HG02970 (cell line): ENCODE measurements around the gene BTK.
"Not testable (repeated sequence)": the region's sequence is repeated elsewhere in the genome, so short reads cannot be mapped to it uniquely, and the experiment has no call there.

ENCODE experiments used
- ATAC-seq: cut with Tn5 transposase; IDR thresholded peaks from one replicate; pipeline ENCODE4 v1.9.1; 2021; ENCODE audit warnings: mild to moderate bottlenecking, moderate library complexity, moderate number of reproducible peaks; ENCODE audit not compliant: unreplicated experiment, low FRiP score

The BTK gene

DNA sequence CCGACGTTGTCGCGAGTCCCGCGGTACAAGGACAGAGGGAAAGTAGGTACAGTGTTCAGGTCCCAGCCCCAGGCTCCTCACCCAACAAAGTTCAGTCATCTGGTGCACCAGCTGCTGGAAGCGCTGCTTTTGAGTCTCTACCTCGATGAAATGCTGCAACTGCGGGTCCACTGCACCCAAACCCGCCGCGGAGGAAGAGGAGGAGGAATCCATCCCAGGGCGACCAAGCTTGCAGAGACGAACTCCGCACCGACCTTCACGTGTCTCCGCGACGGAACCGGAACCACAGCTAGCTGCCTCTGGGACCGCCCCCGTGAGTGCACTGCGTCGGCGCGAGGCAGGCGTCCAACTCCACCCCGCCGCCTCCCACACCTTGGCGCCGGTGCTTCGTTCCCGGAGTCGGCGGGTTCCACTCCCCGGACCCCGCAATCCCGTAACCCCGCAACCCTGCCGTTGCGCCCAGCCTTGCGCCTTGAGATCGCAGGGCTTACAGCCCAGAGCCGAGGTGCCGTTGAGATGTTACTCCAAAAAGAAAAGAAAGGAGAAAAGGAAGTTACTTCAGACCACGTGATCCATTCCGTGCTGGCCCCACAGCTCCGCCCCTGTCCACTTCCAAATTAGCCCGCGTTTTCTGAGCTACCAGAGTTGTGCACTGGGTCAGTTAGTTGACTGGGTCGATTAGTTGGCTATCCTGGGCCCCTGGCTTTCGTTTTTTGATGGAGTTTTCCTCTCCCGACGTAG lies 37.4 kb downstream of the BTK start, which contains the start of gene TIMM8A:
Gene TIMM8A, minus strand, starts transcription at position 291 of the 741 bp plus-strand sequence. Its CDS starts 78 bp downstream, at position 213.
- peak; percentile 96 for ATAC-seq

DNA sequence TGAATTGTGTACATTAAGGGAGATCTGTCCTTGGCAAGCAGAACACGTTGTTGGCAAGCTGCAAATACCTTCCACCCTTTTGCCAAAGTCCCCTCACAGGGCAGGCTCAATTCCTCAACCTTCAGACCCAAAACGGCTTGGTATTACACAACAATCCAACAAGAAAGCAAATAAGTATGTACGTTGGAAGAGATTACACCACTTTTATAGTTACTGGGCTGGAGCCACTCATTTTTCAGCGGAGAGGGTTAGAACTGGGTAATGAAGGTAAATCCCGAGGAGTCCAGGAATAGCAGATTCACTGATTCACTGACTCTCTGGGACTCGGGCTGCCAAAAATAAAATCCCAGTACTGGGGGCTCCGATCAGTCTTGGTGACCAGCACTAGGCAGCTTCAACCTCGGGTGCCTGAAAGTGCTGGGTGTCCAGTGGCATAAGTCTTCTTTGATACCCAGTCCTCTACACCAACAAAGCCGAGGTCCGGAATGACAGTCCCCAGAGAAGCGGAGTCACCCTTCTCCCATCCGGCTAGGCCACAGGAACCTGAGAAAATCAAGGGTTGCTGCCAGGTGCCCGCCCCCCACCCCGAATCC lies 38.0 kb downstream of the BTK start:
- no peak for ATAC-seq

DNA sequence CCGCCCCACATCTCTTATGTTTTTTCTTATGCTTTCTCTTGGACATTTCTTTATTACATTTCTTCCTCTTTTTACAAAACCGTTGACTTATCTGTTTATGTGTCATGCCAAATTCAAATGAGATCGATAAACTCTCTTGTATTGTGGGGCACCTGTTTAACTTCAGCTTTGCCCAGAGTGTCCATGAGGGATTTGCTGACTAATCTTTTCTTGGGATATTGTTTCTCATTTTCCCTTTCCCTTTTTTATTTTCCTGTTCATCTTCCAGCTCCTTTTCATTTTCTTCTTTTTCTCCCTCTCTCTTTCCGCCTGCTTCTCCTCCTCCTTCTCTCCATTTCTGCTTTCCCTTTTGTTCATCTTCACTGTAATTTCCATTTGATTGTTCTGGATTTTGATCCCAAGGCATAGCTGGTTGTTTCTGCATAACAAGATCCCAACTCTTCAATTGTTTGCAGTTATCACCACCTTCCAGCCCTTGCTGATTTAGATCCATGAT lies 48.2 kb downstream of the BTK start:
- no peak for ATAC-seq

DNA sequence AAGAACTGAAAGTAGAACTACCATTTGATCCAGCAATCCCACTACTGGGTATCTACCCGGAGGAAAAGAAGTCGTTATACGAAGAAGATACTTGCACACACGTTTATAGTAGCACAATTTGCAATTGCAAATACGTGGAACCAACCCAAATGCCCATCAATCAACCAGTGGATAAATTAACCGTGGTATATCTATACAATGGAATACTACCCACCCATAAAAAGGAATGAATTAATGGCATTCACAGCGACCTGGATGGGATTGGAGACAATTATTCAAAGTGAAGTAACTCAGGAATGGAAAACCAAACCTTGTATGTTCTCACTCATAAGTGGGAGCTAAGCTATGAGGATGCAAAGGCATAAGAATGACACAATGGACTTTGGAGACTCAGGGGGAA lies 51.7 kb downstream of the BTK start:
- not testable (repeated sequence) for ATAC-seq

DNA sequence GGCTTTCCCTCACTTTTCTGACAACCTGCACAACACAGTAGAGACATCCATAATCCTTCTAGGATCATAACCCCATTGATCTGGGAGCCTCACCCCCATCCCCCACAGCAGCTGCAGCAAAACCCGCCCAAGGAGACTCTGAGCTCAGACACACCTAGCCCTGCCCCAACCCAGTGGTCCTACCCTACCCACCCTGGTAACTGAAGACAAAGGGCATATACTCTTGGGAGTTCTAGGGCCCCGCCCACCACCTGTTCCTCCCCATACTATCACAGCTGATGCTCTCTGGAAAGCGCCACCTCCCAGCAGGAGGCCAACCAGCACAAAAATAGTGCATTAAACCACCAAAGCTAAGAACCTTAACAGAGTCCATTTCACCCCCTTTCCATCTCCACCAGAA lies 59.4 kb downstream of the BTK start:
- not testable (repeated sequence) for ATAC-seq

DNA sequence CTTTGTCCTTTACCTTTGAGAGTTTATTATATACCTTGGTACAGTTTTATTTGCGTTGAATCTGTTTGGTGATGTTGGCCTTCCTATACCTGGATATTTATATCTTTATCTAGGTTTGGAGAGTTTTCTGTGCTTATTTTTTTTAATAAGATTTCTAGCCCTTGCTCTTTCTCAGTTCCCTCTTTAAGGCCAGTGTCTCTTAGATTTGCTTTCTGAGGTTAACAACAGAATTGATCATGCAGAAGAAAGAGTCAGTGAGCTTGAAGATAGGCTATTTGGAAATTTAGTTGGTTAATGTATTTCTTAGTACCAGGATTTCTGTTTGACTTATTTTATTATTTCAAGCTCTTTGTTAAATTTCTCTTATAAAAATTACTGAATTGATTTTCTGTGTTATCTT lies 82.2 kb downstream of the BTK start:
- no peak for ATAC-seq
